A549 treated with Mapracorat at 1 μM for 4 hours (cell line): Measurements from ENCODE around the gene KRTAP22-1. TPM values are rescaled to one million over a fixed set of nuclear protein-coding genes. Genes with fewer than 3 reads are reported as not detected.

Source experiments
- total RNA-seq: library from RNA; stranded (reverse); fragments of 200-300 nt; extraction: Qiagen RNA extraction; gene quantifications from 5 replicates; pipeline ENCODE4 v1.2.3, GENCODE V29; 2022

KRTAP22-1 gene
- not detected in 5 replicates for total RNA-seq

DNA sequence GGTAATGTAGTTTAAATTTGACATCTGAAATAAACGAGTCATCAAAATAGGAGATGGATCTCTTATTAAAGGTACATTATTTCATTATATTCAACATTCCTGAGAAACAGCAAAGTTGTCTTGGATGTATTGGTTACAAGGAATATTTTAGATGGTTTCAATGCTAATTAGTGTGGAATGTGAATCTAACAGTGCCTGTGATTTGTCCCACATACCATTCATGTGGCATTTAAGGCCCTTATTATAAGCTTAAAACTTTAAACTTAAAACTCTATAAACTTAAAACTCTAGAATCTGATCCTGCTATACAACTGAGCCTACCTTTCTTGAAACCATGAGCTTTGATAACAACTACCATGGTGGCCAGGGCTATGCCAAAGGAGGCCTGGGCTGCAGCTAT lies at the start of gene KRTAP22-1:
TSS of gene KRTAP22-1 (plus strand) at position 301 of the 400 bp plus-strand sequence.

DNA sequence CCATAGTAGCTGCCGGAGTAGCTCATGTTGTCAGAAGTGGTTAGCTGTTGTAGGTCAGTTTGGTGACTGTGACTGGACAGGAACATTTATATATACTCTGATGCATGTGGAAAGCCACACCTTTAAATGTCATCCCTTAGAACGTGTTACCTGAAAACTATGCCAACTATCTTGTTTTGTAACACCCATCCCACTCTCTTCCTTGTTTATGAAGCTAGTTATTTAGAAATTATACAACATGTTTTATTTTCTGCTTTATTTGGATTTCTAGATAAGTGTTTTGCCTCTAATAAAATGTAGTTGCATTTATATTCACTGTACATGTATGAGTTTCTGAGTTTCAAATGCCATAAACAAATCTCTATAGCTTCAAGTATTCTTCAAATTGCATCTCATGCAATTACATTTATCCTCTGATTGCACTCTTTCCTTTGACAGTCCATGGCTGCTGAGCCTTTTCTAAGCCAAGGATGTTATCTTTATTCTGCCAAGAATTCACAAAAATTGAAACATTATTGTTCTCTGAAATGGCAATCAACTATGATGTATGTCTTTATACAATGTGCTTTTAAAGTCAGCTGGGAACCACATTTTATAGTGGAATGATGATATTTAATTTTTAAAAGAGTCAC lies 39.5 kb upstream of the KRTAP22-1 start, which contains the start of gene KRTAP19-7:
TSS of gene KRTAP19-7 (minus strand) at position 51 of the 632 bp plus-strand sequence. CDS start at position 26, 25 bp downstream.

DNA sequence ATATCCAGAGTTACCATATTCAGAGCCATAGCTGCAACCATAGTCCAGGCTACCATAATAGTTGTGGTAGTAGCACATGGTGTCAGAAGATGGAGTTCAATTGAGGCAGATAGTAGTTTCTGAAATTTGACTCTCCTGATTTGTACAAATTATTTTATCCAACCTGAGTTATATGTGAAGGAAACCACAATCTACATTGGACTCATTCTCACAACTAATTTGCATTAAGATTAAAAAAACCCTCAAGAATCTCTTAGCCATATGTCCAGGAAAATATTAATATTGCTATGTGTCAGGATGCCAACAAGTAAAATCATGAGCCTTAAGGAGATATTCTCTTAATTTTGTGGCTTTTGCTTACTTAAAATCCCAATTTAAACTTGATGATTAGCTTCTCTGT lies 10.6 kb upstream of the KRTAP22-1 start, which contains the start of gene KRTAP22-2:
TSS of gene KRTAP22-2 (minus strand) at position 101 of the 400 bp plus-strand sequence.

DNA sequence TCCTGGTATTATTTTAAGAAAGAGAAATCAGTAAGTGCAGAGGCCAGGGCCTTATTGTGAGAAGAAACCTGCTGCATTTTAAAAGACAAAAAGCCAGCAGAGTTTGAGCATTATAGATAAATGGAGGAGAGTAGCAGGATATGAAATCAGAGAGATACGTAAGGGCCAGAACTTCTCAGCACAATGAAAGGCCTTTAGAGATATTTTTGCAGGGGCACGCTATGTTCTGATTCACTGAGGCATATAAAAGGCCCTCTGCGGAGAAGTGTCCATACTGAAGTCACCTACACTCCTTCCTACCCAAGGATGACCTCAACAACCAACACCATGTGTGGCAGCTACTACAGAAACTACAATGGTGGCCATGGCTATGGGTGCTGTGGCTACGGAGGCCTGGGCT lies 8.7 kb upstream of the KRTAP22-1 start, which contains the start of gene KRTAP6-3:
TSS of gene KRTAP6-3 (plus strand) at position 301 of the 400 bp plus-strand sequence. CDS start at position 307, 6 bp downstream.

DNA sequence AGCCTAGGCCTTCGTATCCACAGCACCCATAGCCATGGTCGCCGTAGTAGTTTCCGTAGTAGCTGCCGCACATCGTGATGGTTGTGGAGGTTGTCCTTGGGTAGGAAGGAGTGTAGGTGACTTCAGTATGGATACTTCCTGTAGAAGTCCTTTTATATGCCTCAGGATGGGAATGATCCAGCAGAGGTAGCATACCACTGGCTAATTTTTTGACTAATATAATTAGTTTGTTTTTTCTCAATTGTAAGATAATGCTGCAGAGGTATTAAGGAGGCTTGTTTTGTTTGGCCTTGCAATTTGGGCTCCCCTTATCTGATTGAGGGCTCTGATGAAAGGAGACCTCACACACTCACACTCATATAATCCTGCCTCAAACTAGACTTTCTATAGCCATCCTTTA lies 2.1 kb upstream of the KRTAP22-1 start, which contains the start of gene KRTAP6-2:
TSS of gene KRTAP6-2 (minus strand) at position 101 of the 400 bp plus-strand sequence. CDS start at position 73, 28 bp downstream.

DNA sequence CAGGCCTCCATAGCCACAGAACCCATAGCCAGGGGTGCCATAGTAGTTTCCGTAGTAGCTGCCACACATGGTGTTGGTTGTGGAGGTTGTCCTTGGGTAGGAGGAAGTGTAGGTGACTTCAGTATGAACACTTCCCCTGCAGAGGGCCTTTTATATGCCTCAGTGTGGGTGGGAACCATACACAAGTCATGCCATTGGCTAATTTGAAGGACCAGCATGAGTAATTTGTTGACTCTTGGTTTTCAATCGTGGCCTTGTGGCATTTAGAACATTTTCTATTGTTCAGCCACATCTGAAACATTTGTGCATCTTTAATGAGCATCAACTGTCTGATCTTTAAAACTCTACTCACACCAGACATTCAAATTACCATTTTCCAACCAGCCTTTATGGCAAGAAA lies 12.9 kb downstream of the KRTAP22-1 start, which contains the start of gene KRTAP6-1:
TSS of gene KRTAP6-1 (minus strand) at position 95 of the 400 bp plus-strand sequence. CDS start at position 69, 26 bp downstream.

DNA sequence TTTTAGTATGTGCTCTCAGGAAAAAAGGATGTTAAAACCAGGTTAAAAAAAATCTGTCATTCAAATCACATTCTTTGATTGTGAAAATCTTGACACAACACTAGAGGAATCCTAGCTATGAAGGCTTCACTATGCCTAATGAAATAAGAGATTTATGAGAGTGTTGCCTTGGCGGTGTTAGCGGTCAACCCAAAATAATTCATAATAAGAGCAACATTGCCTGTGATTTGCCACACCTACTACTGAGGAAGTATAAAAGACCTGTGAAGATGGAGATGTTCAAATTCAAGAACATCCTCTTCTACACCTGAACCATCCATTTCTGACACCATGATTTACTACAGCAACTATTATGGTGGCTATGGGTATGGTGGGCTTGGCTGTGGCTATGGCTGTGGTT lies 15.2 kb downstream of the KRTAP22-1 start, which contains the start of gene KRTAP20-1:
TSS of gene KRTAP20-1 (plus strand) at position 301 of the 400 bp plus-strand sequence. CDS start at position 331, 30 bp downstream.

DNA sequence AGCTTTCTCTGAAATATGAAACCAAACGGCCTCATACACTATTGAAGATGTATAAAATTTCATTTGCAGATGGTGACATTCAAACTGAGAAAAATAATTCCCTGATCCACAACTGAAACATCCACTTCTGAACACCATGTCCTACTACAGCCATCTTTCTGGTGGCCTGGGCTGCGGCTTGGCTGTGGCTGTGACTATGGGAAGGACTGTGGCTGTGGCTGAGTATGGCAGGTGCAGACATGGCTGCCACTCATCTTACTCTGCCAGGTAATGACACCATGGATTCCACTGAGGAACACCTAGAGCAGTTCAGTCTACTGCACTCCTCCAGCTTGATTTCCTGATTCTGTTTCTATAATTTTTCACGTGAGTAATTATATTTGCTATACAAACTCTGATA lies 19.6 kb downstream of the KRTAP22-1 start, which contains the start of gene KRTAP20-4:
TSS of gene KRTAP20-4 (plus strand) at position 106 of the 400 bp plus-strand sequence.

DNA sequence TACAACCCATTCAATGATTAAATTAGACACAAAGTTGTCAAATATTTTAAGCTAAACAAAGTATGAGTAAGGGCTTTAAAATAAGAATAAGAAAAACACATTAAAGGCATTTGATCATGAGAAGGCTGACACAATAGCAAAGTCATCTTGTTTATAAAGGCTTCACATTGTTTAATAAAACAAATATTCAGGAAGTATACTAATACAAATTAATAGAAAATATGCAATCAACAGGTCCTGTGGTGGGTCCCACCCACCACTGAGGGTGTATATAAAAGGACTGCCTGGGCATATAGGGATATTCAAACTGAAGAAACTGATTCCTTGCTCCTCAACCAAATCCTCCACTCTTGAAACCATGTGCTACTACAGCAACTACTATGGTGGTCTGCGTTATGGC lies 34.0 kb downstream of the KRTAP22-1 start, which contains the start of gene KRTAP20-2:
TSS of gene KRTAP20-2 (plus strand) at position 301 of the 400 bp plus-strand sequence. CDS start at position 359, 58 bp downstream.

DNA sequence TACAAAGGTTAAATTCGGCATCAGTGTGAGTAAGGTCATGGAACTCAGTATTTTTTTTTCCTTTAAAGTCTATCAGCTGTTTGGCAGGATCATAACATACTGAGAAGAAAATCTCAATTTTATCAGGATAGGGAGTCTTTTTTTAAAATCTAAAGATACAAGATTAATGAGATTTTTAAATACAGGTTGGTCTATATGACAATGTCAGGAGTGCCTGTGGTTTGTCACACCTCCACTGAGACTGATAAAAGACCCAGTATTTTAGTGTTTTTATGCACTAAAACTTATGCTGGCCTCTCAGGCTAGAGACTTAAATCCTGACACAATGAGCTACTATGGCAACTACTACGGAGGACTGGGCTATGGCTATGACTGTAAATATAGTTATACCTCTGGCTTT lies 41.7 kb downstream of the KRTAP22-1 start, which contains the start of gene KRTAP20-3:
TSS of gene KRTAP20-3 (plus strand) at position 301 of the 400 bp plus-strand sequence.

Other genes with a start within 250 kb of the KRTAP22-1 start
- not detected in 5 replicates for gene KRTAP13-2, start 228.8 kb upstream of the KRTAP22-1 start, total RNA-seq
- not detected in 5 replicates for gene KRTAP13-1, start 205.1 kb upstream of the KRTAP22-1 start, total RNA-seq
- gene KRTAP13-3, start 175.2 kb upstream of the KRTAP22-1 start, total RNA-seq = not detected in 5 replicates
- gene KRTAP13-4, start 170.9 kb upstream of the KRTAP22-1 start, total RNA-seq = not detected in 5 replicates
- not detected in 5 replicates for gene KRTAP15-1, start 160.8 kb upstream of the KRTAP22-1 start, total RNA-seq
- not detected in 5 replicates for gene KRTAP19-1, start 120.7 kb upstream of the KRTAP22-1 start, total RNA-seq
- not detected in 5 replicates for gene KRTAP19-2, start 113.7 kb upstream of the KRTAP22-1 start, total RNA-seq
- not detected in 5 replicates for gene KRTAP19-3, start 109.1 kb upstream of the KRTAP22-1 start, total RNA-seq
- gene KRTAP19-4, start 103.9 kb upstream of the KRTAP22-1 start, total RNA-seq = not detected in 5 replicates
- not detected in 5 replicates for gene KRTAP19-5, start 98.9 kb upstream of the KRTAP22-1 start, total RNA-seq
- gene KRTAP19-6, start 59.2 kb upstream of the KRTAP22-1 start, total RNA-seq = not detected in 5 replicates
- gene KRTAP19-7, start 39.8 kb upstream of the KRTAP22-1 start, total RNA-seq = not detected in 5 replicates
- gene KRTAP22-2, start 10.7 kb upstream of the KRTAP22-1 start, total RNA-seq = not detected in 5 replicates
- gene KRTAP6-3, start 8.6 kb upstream of the KRTAP22-1 start, total RNA-seq = not detected in 5 replicates
- not detected in 5 replicates for gene KRTAP6-2, start 2.2 kb upstream of the KRTAP22-1 start, total RNA-seq
- not detected in 5 replicates for gene KRTAP6-1, start 12.8 kb downstream of the KRTAP22-1 start, total RNA-seq
- gene KRTAP20-1, start 15.3 kb downstream of the KRTAP22-1 start, total RNA-seq = not detected in 5 replicates
- not detected in 5 replicates for gene KRTAP20-4, start 19.5 kb downstream of the KRTAP22-1 start, total RNA-seq
- not detected in 5 replicates for gene KRTAP20-2, start 34.1 kb downstream of the KRTAP22-1 start, total RNA-seq
- not detected in 5 replicates for gene KRTAP20-3, start 41.8 kb downstream of the KRTAP22-1 start, total RNA-seq
- gene KRTAP21-3, start 117.7 kb downstream of the KRTAP22-1 start, total RNA-seq = not detected in 5 replicates
- gene KRTAP21-2, start 146.2 kb downstream of the KRTAP22-1 start, total RNA-seq = not detected in 5 replicates
- not detected in 5 replicates for gene KRTAP21-1, start 154.3 kb downstream of the KRTAP22-1 start, total RNA-seq
- gene KRTAP8-1, start 212.2 kb downstream of the KRTAP22-1 start, total RNA-seq = not detected in 5 replicates
- gene KRTAP7-1, start 228.7 kb downstream of the KRTAP22-1 start, total RNA-seq = not detected in 5 replicates